NCI-H774 (cell line): ENCODE measurements around the gene SOX13.

ENCODE experiments used
- DNase-seq: peaks from one replicate; lab custom pipeline; 2025; lab: John Stamatoyannopoulos, UW

The SOX13 gene

GRCh38 chr1:204132718-204133117 lies 59.8 kb downstream of the SOX13 start:
- no peak for DNase-seq

DNA sequence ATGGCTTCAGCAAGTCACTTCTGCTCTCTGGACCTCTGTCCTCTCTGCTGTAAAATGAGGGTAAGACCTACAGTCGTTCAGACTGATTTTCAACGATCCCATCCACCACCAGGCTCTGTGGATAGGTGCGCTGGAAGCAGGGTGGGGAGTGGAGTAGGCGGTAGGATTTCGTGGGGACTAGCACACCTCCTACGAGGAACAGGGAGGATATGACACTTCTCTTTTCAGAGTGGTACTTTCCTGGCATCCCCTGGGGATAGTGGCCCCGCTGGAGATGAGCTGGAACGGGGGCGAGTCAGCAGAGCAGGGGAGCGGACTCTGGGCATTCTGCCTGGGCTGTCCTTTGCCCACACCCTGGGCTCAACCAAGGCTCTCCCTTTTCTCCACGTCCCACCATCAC lies 61.2 kb downstream of the SOX13 start:
- DNase-seq = no peak

GRCh38 chr1:204136814-204137213 lies 63.9 kb downstream of the SOX13 start:
- no peak for DNase-seq

DNA sequence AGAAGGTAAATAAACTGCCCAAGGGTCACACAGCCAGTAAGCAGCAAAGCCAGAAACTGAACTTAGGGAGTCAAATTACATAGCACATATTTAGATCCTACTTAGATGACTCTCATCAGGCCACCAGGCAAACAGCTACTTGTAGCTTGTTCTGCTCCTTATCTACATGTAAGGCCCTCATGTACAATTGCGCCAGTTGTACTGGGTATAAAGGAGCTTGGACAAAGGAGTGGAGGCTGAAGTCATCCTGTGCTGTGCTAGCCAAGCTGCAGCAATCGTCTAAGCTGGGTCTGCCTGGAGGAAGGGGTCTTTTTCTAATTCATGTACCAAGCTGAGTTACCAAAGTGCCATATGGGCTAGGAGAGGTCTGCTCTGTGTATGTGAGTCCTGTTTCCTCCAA lies 66.2 kb downstream of the SOX13 start:
- DNase-seq = no peak

DNA sequence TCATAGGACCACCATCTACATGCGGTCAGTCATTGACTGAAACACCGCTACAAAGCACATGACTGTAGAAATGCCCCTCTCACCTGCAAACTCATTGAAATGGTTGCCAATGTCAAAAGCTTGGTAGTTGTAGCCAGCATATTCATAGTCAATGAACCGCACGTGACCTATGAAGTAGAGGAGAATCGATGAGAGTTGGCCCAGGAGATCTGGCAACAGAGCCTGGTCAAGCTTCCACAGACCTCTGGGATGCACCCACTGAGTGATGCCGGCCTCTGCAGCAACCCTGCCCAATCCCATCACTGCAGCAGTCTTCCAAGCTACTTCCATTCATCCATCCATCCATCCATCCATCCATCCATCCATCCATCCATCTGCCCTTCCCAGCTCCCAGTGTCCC lies 67.0 kb downstream of the SOX13 start:
- no peak for DNase-seq

- DNase-seq = no peak
These were observed 68.2 kb downstream of the SOX13 start for GRCh38 chr1:204141131-204141530.

DNA sequence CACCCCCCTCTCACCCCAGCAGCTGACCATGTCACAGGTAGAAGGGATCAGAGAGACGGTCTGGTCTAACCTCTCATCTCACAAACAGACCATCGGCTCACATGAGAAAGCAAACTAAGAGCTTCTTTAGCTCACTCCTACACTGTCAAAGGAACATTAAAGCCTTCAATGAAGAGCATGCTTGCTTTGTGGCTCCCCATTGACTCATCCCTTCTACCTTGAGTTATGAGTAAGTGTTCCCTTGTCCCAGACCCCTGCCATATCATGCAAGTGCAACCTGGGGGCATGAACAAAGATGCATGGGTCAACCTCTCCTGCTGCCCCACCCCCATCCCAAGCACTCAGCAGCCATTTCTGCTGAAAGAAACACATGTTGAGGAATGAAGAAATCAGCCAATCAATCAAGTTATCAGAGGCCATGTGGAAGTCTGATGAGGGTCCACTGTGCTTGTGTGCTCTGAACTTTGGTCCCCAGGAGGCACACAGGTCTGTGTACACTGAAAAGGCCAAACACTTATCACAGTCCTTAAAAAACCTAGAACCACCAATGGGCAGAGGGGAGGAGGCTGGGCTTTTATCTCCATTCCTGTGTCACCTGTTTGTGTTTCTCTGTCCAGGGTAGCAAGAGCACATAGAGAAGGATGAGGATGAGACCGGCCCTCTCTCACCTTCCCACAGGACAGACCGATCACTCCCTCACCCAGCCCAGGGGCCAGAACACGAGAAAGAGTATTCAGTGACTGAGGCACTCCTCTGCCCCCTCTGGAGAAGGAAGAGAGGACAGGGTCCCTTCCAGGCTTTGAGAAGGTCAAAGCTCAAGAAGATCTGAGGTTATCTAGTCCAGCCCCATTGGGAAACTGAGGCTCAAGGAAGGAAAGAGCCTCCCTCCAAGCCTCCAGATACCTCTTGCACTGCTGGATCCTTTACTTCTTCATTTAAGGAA lies 69.4 kb downstream of the SOX13 start:
- no peak for DNase-seq

- DNase-seq = no peak
These were observed 70.5 kb downstream of the SOX13 start for GRCh38 chr1:204143276-204144041.

DNA sequence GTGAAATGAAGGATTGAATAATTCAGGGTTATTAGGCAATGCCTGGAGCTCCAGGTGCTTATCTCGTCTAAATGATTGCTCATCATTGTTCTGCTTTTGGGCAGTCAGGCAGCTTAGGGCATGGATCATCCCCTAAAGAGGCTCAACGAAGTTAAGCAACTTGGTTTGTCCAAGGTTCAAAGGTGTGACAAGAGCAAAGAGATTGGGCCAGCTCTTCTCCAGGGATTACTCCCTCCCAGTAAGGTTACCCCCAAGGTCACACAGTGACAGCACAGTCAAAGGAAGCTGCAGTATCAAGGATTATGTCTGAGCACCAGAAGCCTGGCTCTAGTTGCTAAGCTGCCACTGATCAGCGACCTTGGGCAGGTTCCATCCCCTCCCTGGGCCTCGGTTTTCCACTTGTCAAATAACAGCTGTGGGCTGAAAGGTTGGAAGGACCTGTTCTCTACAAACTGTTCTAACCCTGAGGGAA lies 72.2 kb downstream of the SOX13 start:
- DNase-seq = no peak

- DNase-seq = no peak
These were observed 73.4 kb downstream of the SOX13 start for GRCh38 chr1:204146309-204146708.

- no peak for DNase-seq
These were observed 74.0 kb downstream of the SOX13 start for GRCh38 chr1:204146965-204147364.

DNA sequence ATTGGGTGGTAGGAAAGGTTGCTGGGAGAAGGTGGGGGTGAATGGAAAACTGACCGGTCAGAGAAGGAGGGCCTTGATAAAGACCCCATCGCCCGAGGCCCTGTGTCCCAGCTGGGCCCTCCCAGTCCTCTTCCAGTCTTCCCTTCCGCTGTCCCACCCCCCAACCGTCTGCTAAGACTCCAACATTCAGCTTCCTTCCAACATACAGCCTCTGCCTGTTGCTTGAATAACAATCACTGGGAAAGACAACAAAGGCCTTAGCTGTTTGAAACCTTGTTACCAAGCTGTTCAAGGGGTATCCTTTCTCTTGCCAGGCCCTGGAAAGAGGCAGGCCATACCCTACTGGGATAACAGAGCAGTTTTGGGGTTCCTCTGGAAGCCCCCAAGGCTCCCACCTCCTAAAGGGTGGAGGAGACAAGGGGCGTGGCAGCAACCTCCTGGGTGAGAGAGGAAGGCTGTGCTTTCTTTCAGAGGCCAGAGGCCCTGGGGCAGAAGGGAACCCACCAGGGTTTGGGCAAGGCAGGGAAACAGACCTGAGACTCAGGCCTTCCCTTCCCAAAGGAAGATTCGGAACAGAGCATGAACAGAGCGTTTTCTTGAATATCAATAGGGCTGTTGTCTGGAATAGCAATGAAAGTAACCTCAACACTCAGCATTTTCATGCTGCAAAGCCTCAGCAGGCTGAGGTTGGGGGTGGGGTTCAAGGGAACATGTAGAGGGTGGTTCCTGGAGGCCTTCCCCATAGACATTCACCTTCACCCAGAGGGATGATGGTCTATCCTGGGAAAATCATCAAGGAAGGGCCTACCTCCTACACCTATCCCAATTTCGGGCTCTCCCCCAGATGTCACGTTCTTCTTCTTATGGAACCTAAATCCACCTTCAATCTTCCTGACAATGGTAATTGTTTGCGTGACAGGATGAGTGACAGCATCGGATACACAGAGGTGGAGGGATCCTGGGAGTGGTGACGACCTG lies 74.8 kb downstream of the SOX13 start:
- no peak for DNase-seq

DNA sequence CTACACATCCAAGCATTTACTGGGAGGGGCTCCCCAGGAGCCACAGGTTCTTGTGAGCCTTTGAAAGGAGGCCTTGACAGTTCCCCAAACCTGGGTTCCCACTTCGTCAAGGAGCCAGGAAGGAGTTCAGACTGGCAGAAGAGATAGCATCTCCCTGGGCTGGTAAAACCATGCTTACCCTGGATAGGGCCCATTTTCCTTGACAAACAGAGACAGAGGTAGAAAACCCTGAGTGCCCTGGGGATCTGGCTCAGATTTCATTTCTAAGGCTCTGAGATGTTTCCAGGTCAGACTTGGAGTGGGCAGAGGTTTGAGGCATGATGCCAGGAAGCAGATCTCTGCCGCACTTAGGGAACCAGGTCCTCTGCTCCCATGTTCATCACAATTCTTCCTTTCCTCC lies 76.2 kb downstream of the SOX13 start:
- no peak for DNase-seq

GRCh38 chr1:204149635-204150565 lies 77.0 kb downstream of the SOX13 start:
- no peak for DNase-seq

DNA sequence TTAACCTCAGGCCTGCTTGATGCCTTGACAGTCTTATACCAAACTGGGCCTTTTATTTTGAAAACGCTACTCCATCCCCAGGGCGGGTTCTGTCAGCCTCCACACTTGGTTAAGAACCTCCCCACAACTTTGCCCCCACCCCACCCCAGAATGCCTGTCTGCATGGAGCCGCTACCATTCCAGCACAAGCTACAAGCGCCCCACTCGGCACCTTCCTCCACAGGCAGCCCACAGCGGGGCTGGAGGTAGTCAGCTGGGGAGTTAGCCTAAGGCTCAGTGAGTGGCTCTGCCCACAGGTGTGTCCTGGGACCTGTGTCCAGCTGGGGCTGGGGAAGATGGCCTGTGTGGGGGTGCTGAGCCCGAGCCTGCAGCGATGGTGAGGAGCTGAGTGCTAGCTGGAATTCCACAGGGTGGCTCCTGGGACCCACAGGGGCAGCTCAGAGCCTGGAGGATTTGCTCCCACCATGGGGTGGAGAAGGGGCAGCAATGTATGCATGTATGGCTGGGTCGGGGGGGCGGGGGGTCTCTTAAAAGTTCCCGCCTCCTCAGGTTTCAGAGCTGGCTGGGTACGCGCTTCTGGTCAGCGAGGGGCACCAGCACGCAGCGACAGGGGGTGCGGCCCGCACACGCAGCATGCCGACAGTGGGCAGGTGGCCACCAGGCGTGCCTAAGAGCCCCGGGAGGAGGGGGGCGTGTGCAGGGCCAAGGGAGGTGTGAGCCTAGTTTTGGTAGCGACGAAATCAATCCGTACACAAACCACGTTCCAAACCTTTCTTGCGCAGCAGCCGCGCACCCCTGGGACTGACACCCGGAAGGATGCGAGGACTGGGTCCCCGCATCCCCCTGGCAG lies 78.0 kb downstream of the SOX13 start:
- DNase-seq = no peak

- DNase-seq = peak; percentile 70
These were observed 78.8 kb downstream of the SOX13 start, which contains the start of gene ETNK2 for GRCh38 chr1:204151552-204152309. Gene ETNK2 (minus strand): TSS chr1:204152044. CDS start chr1:204151852, 192 bp downstream.

DNA sequence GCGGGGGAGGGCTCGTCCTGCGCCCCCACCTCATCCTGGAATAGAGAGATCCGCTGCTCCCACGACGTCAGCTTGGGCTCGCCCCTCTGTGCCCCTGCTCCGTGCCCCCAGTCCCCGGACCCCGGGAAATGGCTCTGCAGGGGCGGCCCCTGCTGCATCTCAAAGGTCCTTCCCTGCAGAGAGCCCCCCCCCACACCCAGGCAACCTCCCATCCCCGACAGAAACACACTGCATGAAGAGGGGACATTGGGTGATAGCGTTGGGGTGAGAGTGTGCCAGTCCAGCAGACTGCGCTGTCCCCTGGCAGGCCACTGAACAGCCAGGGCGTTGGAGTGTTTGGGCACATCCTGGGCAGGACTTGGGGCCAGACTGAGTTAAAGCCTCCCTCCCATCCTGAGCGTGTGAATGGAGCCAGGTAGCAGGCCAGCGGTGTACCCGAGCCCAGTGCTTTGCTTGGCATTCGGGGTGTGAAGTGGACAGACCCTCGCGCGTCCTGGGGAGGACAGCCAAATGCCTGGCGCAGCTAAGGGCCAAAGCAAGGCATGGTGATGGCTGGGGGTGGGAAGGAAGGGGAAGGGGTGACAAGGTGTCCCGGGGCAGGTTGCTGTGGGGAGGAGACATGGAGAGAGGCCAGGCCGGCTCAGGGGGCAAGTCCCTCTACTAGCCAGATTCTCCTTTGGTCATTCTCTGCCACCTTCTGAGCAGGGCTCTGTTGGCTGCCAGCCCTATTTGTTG lies 79.6 kb downstream of the SOX13 start:
- DNase-seq = no peak

GRCh38 chr1:204153667-204154066 lies 80.8 kb downstream of the SOX13 start:
- DNase-seq = no peak
